Aorta (tissue), 5 donors: ENCODE data around the gene RALGPS1. TPM values are rescaled to one million over a fixed set of nuclear protein-coding genes. Genes with fewer than 3 reads are reported as not detected.

ENCODE experiments used
- ATAC-seq: fragments of 200-7000 bp; cut with Tn5 transposase; one replicate; pipeline ENCODE4 v1.9.1; 2022; ENCODE audit warnings: moderate library complexity; ENCODE audit not compliant: low FRiP score
- DNase-seq, 2 donors: peaks; one replicate each; pipeline ENCODE4 v3.0.0-alpha.2; 2020
- H3K27ac ChIP-seq, 2 donors: one replicate each; pipeline ENCODE4 v1.5.1; 2013; ENCODE audit warnings: low read length in 2 of 2, mild to moderate bottlenecking in 2 of 2, moderate library complexity in 2 of 2, control low read depth in 1 of 2, inconsistent platforms in 1 of 2, low read depth in 1 of 2
- H3K27me3 ChIP-seq, 2 donors: one replicate each; pipeline ENCODE4 v1.6.1; 2013; ENCODE audit warnings: control low read depth in 1 of 2, low read length in 1 of 2, mild to moderate bottlenecking in 1 of 2, moderate library complexity in 1 of 2; ENCODE audit not compliant: insufficient read depth in 2 of 2, control insufficient read depth in 1 of 2
- H3K36me3 ChIP-seq, 2 donors: one replicate each; pipeline ENCODE4 v1.6.1; 2013; ENCODE audit warnings: control low read depth in 1 of 2, low read length in 1 of 2, mild to moderate bottlenecking in 1 of 2; ENCODE audit not compliant: insufficient read depth in 2 of 2, control insufficient read depth in 1 of 2
- H3K4me1 ChIP-seq, 2 donors: one replicate each; pipeline ENCODE4 v1.6.1; 2013; ENCODE audit warnings: low read length in 2 of 2, control low read depth in 1 of 2, mild to moderate bottlenecking in 1 of 2, moderate library complexity in 1 of 2; ENCODE audit not compliant: insufficient read depth in 2 of 2, control insufficient read depth in 1 of 2
- H3K4me3 ChIP-seq, 2 donors: one replicate each; pipeline ENCODE4 v1.5.1; 2013; ENCODE audit warnings: low read length in 2 of 2, control low read depth in 1 of 2, mild to moderate bottlenecking in 1 of 2
- H3K9me3 ChIP-seq: one replicate; pipeline ENCODE4 v1.6.1; 2013; ENCODE audit warnings: mild to moderate bottlenecking, low read length; ENCODE audit not compliant: control insufficient read depth
- WGBS, 2 donors: extraction: QIAGEN DNeasy Blood & Tissue Kit; methylation state at CpG; one replicate each; pipeline ENCODE4 v1.1.7; 2013; 5-methylcytosine and 5-hydroxymethylcytosine counted together
- intact Hi-C, 2 donors: fragments of 100-400 bp; cut with DNase I; formaldehyde crosslinking; loops; one replicate each; pipeline versions ENCODE4 v1.14.2 to v1.15.0; 2022
- polyA plus RNA-seq, 2 donors: library from polyadenylated mRNA; stranded (reverse); fragments of 200-250 nt; gene quantifications; one replicate each; pipeline ENCODE4 v1.2.3, GENCODE V29; 2013
- total RNA-seq, 2 donors: library from RNA; stranded (reverse); fragmentation: NEBNext Ultra II Directional; extraction: Animal tissue kit (Norgen Biotek cat#: 25700); gene quantifications; one replicate each; pipeline ENCODE4 v1.2.1, GENCODE V29; 2021
- donor health status: healthy with polysubstance abuse.
- donor health status: Bipolar disorder and iron deficiency.
- donor health status: DM: no; HTN: no; CAD: no.
- donor health status: DM: no; HTN: no; CAD: no.
- donor health status: DM: yes; HTN: yes; CAD: no.

RALGPS1 gene
- total and polyA plus RNA-seq, 4 donors: 2.0 to 19.7 (median 8.3) TPM

DNA sequence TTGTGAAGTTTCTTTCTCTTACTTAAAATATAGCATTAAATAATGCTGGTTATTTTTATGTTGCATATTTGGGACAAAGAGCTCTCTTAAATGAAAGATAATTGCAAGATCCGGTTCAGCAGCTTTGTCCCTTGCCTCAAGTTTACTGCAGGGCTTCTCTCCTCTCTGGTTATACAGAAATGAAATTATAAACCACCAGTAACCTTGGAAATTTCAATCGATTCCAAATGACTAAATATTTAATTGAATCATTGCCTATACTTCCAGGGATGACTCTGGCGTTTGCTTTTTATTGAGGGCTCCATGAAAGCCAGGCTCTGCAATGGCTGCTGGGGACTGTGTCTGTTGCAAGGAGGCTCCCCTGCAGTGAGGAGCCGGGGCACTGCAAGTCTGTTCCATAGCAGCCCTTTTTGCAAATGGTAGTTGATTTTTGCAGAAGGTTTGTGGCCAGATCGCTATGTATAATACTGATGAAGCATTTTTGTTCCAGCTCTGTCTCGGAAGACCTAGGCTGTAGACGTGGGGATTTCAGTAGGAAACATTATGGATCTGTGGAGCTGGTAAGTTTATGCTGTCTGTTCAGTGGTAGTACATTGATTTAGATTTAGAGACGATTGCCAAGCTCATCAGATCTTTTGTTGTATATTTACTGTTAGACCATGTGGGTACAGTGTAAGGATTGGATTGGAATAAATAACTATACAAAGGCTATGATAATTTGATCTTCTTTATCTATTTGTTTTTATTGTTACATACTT is 350.1 kb downstream of the RALGPS1 start, which contains the start of gene GARNL3:
TSS of gene GARNL3 (plus strand) at position 313 of the 758 bp plus-strand sequence. CDS start at position 417, 104 bp downstream.
- Histone ChIP-seq H3K4me3 (no peak within 1 kb of the TSS), H3K27ac (no peak within 1 kb of the TSS), H3K4me1 (peaks cover 3 to 12% of the 10 kb centered on the region in 2 donors), H3K27me3 (no peaks in the 10 kb centered on the region), H3K36me3 (no peaks in the 10 kb centered on the region), H3K9me3 (no peaks in the 10 kb centered on the region)
- ATAC-seq (no peak), DNase-seq (no peak)
- 39 to 48% methylated on average over 8 of the region's 8 CpGs for WGBS, 2 donors
- intact Hi-C loops: loop anchor here in 1 of 2 donors (5.0 kb wide), 1 partner anchor 38 kb away; no protein-coding TSS in a partner anchor

DNA sequence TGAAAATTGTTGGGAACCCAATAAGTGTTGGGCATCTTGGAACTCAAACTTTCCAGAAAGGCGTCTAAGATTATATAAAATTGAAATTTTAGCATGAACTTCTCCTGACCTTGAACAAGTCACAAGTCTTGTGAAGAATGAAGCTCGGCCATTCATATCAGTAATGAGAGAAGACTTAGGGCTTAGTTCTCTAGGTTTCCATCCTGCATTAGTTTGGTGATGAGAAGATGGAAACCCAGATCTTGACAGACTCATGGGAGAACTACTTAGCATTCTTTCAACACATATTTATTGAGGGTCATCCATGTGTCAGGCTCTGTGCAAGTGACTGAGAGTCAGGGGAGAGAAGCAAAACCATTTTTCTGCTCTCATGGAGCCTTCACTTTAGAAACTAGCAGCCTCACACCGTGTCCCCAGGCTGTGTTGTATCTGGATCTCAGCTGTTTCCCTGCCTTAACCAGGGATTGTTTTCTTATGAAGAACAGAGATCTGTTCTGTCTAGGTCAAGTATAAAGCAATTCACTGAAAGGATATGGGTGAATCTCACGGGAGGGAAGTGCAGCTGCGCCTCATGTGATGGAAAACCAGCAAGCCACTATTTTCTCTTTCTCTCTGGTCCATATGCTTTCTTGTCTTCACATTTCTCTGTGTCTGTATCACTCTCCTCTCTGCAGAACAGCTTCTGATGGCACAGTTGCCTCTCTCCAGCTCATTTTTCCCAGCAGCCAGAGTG is 353.4 kb downstream of the RALGPS1 start:
- DNase-seq: no peak
- Histone ChIP-seq H3K36me3 (no peaks in the 10 kb centered on the region), H3K4me1 (peaks cover 2 to 3% of the 10 kb centered on the region in 2 donors), H3K27me3 (no peaks in the 10 kb centered on the region), H3K4me3 (no peak overlapping the region), H3K9me3 (no peaks in the 10 kb centered on the region), H3K27ac (no peak overlapping the region)
- intact Hi-C loops: loop anchor here in 1 of 2 donors (5.0 kb wide), 1 partner anchor 34 kb away; no protein-coding TSS in a partner anchor
- no peak for ATAC-seq
- 51% methylated on average over 5 of the region's 5 CpGs for WGBS, 2 donors

DNA sequence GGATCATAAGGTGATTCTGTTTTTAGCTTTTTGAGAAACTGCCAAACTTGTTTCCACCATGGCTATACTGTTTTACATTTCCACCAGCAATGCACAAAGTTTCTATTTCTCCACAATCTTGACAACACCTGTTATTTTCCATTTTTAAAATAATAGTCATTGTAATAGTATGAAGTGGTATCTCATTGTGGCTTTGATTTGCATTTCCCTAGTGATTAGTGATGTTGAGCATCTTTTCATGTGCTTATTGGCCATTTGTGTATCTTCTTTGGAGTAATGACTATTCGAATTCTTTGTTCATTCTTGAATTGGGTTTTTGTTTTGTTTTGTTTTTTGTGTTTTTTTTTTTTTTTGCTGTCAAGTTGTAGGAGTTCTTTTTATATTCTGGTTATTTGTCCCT is 354.9 kb downstream of the RALGPS1 start:
- no peak overlapping the region for H3K4me3 ChIP-seq
- no peaks in the 10 kb centered on the region for H3K27me3 ChIP-seq
- H3K27ac ChIP-seq: no peak overlapping the region
- intact Hi-C loops: loop anchor here in 1 of 2 donors (5.0 kb wide), 1 partner anchor 33 kb away; no protein-coding TSS in a partner anchor
- no peaks in the 10 kb centered on the region for H3K36me3 ChIP-seq
- DNase-seq (no peak), ATAC-seq (no peak)
- H3K4me1 ChIP-seq: peaks cover 3 to 7% of the 10 kb centered on the region in 2 donors
- H3K9me3 ChIP-seq: no peaks in the 10 kb centered on the region
- 93 to 100% methylated on average over 1 of the region's 1 CpG for WGBS, 2 donors

Other genes with a start within 250 kb of the RALGPS1 start
- gene ZBTB43, start 109.7 kb upstream of the RALGPS1 start, total RNA-seq: 10 to 100 TPM; 12.8 to 18.4 TPM
- 1 to 10 TPM in 1 of 2 donors, under 1 TPM in 1; 0.75 to 3.7 TPM for gene ZBTB43, start 109.7 kb upstream of the RALGPS1 start, polyA plus RNA-seq
- gene ZBTB34, start 54.1 kb upstream of the RALGPS1 start, total RNA-seq: 10 to 100 TPM; 10.5 to 12.4 TPM
- gene ZBTB34, start 54.1 kb upstream of the RALGPS1 start, polyA plus RNA-seq: 1 to 10 TPM; 2.1 to 2.3 TPM
- 10 to 100 TPM; 36.7 to 44.8 TPM for gene ANGPTL2, start 207.9 kb downstream of the RALGPS1 start, total RNA-seq
- 10 to 100 TPM; 13.4 to 51.2 TPM for gene ANGPTL2, start 207.9 kb downstream of the RALGPS1 start, polyA plus RNA-seq